ENCODE data around the gene SLC2A13. TPM values are rescaled to one million over a fixed set of nuclear protein-coding genes. Genes with fewer than 3 reads are reported as not detected.
"Not testable (repeated sequence)": the region's sequence is repeated elsewhere in the genome, so short reads cannot be mapped to it uniquely, and the experiment has no call there.

SLC2A13 gene
- total and polyA plus RNA-seq, 4 donors, result 3.2 to 21.4 (median 7.4) TPM

- ATAC-seq (ENCODE audit: insufficient read depth, low FRiP score) (no peak), DNase-seq (no peak)
- no peaks in the 10 kb centered on the region for H3K9me3 ChIP-seq (ENCODE audit: control insufficient read depth in 4 of 4, insufficient read depth in 3 of 4, low read length in 3 of 4)
- TF ChIP-seq CTCF (IDR thresholded peaks at IDR 0.05; ENCODE audit: control extremely low read depth, extremely low read depth), result no peak
- peaks cover 0 to 3% (median 0%) of the 10 kb centered on the region in 4 donors for H3K36me3 ChIP-seq (ENCODE audit: control insufficient read depth in 4 of 4, insufficient read depth in 4 of 4, low read length in 4 of 4)
- H3K9ac ChIP-seq (ENCODE audit: insufficient read depth in 1 of 2, low read length in 2 of 2), result no peak overlapping the region
- H3K27me3 ChIP-seq (ENCODE audit: control insufficient read depth in 3 of 3, insufficient read depth in 3 of 3, low read length in 2 of 3), result no peaks in the 10 kb centered on the region
- WGBS, 2 donors, result 98% methylated on average over 6 of the region's 6 CpGs
- H3K4me1 ChIP-seq (ENCODE audit: control insufficient read depth in 5 of 5, insufficient read depth in 5 of 5, low read length in 5 of 5), result no peaks in the 10 kb centered on the region
- no peak overlapping the region for H3K4me3 ChIP-seq
- no peak overlapping the region for H3K27ac ChIP-seq (ENCODE audit: low read depth in 1 of 2, low read length in 1 of 2)
Measured at GRCh38 chr12:39866135-39866534, 239.7 kb downstream of the SLC2A13 start.

- Histone ChIP-seq H3K4me1 (ENCODE audit: control insufficient read depth in 5 of 5, insufficient read depth in 5 of 5, low read length in 5 of 5) (no peaks in the 10 kb centered on the region), H3K9me3 (ENCODE audit: control insufficient read depth in 4 of 4, insufficient read depth in 3 of 4, low read length in 3 of 4) (no peaks in the 10 kb centered on the region), H3K27ac (ENCODE audit: low read depth in 1 of 2, low read length in 1 of 2) (no peak overlapping the region), H3K27me3 (ENCODE audit: control insufficient read depth in 3 of 3, insufficient read depth in 3 of 3, low read length in 2 of 3) (no peaks in the 10 kb centered on the region), H3K36me3 (ENCODE audit: control insufficient read depth in 4 of 4, insufficient read depth in 4 of 4, low read length in 4 of 4) (peaks cover 0 to 3% (median 0%) of the 10 kb centered on the region in 4 donors), H3K4me3 (no peak overlapping the region), H3K9ac (ENCODE audit: insufficient read depth in 1 of 2, low read length in 2 of 2) (no peak overlapping the region)
- DNase-seq (no peak), ATAC-seq (ENCODE audit: insufficient read depth, low FRiP score) (no peak)
- 87 to 94% methylated on average over 2 of the region's 2 CpGs for WGBS, 2 donors
- no peak for TF ChIP-seq CTCF (IDR thresholded peaks at IDR 0.05; ENCODE audit: control extremely low read depth, extremely low read depth)
Measured at GRCh38 chr12:39860695-39861094, 245.2 kb downstream of the SLC2A13 start.

GRCh38 chr12:39853003-39853402, 252.9 kb downstream of the SLC2A13 start:
- no peak overlapping the region for H3K27ac ChIP-seq (ENCODE audit: low read depth in 1 of 2, low read length in 1 of 2)
- peaks cover 0 to 3% (median under 1%) of the 10 kb centered on the region in 4 donors for H3K36me3 ChIP-seq (ENCODE audit: control insufficient read depth in 4 of 4, insufficient read depth in 4 of 4, low read length in 4 of 4)
- ATAC-seq (ENCODE audit: insufficient read depth, low FRiP score) (no peak), DNase-seq (no peak)
- no peak overlapping the region for H3K9ac ChIP-seq (ENCODE audit: insufficient read depth in 1 of 2, low read length in 2 of 2)
- H3K9me3 ChIP-seq (ENCODE audit: control insufficient read depth in 4 of 4, insufficient read depth in 3 of 4, low read length in 3 of 4), result no peaks in the 10 kb centered on the region
- H3K27me3 ChIP-seq (ENCODE audit: control insufficient read depth in 3 of 3, insufficient read depth in 3 of 3, low read length in 2 of 3), result no peaks in the 10 kb centered on the region
- WGBS, 2 donors, result 89 to 99% methylated on average over 2 of the region's 2 CpGs
- no peak overlapping the region for H3K4me3 ChIP-seq
- TF ChIP-seq CTCF (IDR thresholded peaks at IDR 0.05; ENCODE audit: control extremely low read depth, extremely low read depth), result no peak
- H3K4me1 ChIP-seq (ENCODE audit: control insufficient read depth in 5 of 5, insufficient read depth in 5 of 5, low read length in 5 of 5), result no peaks in the 10 kb centered on the region

GRCh38 chr12:39852346-39852745, 253.5 kb downstream of the SLC2A13 start:
- H3K4me3 ChIP-seq, result no peak overlapping the region
- 96 to 97% methylated on average over 1 of the region's 1 CpG for WGBS, 2 donors
- H3K9me3 ChIP-seq (ENCODE audit: control insufficient read depth in 4 of 4, insufficient read depth in 3 of 4, low read length in 3 of 4), result no peaks in the 10 kb centered on the region
- TF ChIP-seq CTCF (IDR thresholded peaks at IDR 0.05; ENCODE audit: control extremely low read depth, extremely low read depth), result no peak
- peaks cover 0 to 2% (median under 1%) of the 10 kb centered on the region in 4 donors for H3K36me3 ChIP-seq (ENCODE audit: control insufficient read depth in 4 of 4, insufficient read depth in 4 of 4, low read length in 4 of 4)
- no peaks in the 10 kb centered on the region for H3K4me1 ChIP-seq (ENCODE audit: control insufficient read depth in 5 of 5, insufficient read depth in 5 of 5, low read length in 5 of 5)
- H3K9ac ChIP-seq (ENCODE audit: insufficient read depth in 1 of 2, low read length in 2 of 2), result no peak overlapping the region
- H3K27me3 ChIP-seq (ENCODE audit: control insufficient read depth in 3 of 3, insufficient read depth in 3 of 3, low read length in 2 of 3), result no peaks in the 10 kb centered on the region
- ATAC-seq (ENCODE audit: insufficient read depth, low FRiP score) (no peak), DNase-seq (no peak)
- H3K27ac ChIP-seq (ENCODE audit: low read depth in 1 of 2, low read length in 1 of 2), result no peak overlapping the region

GRCh38 chr12:39848218-39848617, 257.7 kb downstream of the SLC2A13 start:
- ATAC-seq (ENCODE audit: insufficient read depth, low FRiP score); H3K4me3 ChIP-seq; H3K36me3 ChIP-seq (ENCODE audit: control insufficient read depth in 4 of 4, insufficient read depth in 4 of 4, low read length in 4 of 4); H3K27me3 ChIP-seq (ENCODE audit: control insufficient read depth in 3 of 3, insufficient read depth in 3 of 3, low read length in 2 of 3); H3K27ac ChIP-seq (ENCODE audit: low read depth in 1 of 2, low read length in 1 of 2); H3K4me1 ChIP-seq (ENCODE audit: control insufficient read depth in 5 of 5, insufficient read depth in 5 of 5, low read length in 5 of 5); H3K9ac ChIP-seq (ENCODE audit: insufficient read depth in 1 of 2, low read length in 2 of 2); DNase-seq; H3K9me3 ChIP-seq (ENCODE audit: control insufficient read depth in 4 of 4, insufficient read depth in 3 of 4, low read length in 3 of 4): not testable (repeated sequence)
- WGBS, 2 donors, result 93 to 97% methylated on average over 1 of the region's 1 CpG

Data from lung (tissue), 12 donors.